Measurements from ENCODE around the gene LRRC8D. TPM values are rescaled to one million over a fixed set of nuclear protein-coding genes. Genes with fewer than 3 reads are reported as not detected.

The LRRC8D gene
- total RNA-seq, 1 experiment from 2014 or later = 37.2 TPM

DNA sequence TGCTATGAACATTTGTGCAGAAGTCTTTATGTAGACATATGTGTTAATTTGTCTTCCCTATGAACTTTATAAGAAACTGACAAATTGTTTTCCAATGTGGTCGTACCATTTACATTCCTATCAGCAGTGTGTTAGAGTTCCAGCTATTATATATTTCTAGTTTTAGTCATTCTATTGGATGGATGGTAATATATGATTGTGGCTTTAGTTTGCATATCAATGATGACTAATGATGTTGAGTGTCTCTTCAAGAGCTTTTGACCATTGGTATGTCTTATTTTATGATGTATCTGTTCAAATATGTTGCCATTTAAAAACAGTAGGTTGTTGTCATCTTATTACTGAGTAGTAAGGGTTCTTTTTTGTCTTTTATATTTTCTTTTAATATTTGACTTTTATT is 157.9 kb downstream of the LRRC8D start:
- Histone ChIP-seq H3K79me1 (ENCODE audit: insufficient read depth, low read depth, low read length, poor library complexity, severe bottlenecking) (no peaks in the 10 kb centered on the region), H3K79me2 (ENCODE audit: insufficient read depth, low read length) (no peaks in the 10 kb centered on the region), H2BK15ac (ENCODE audit: low read depth, low read length) (no peak overlapping the region), H2AFZ (ENCODE audit: low read length) (no peak overlapping the region), H3K23me2 (ENCODE audit: insufficient read length, low read depth, low read length, poor library complexity, severe bottlenecking) (no peaks in the 10 kb centered on the region), H2BK5ac (ENCODE audit: insufficient read length, low read length) (no peak overlapping the region), H4K8ac (replicated peaks; ENCODE audit: insufficient read length, low read depth, low read length) (no peak overlapping the region), H3K9me3 (ENCODE audit: control insufficient read depth, low read depth, low read length) (no peaks in the 10 kb centered on the region), H2BK20ac (ENCODE audit: low read depth, low read length, poor library complexity, severe bottlenecking) (no peak overlapping the region), H3K14ac (ENCODE audit: insufficient read depth, low read length) (no peak overlapping the region), H2AK5ac (ENCODE audit: insufficient read length, low read length) (no peak overlapping the region), H3K27ac (ENCODE audit: insufficient read length, low read depth, low read length) (no peak overlapping the region), H3K23ac (ENCODE audit: insufficient read length, low read depth, low read length) (no peak overlapping the region), H2BK12ac (ENCODE audit: insufficient read length, low read depth, low read length) (no peak overlapping the region), H4K5ac (ENCODE audit: insufficient read length, low read depth, low read length) (no peak overlapping the region), H3K9ac (ENCODE audit: extremely low read depth, insufficient read length, low read length) (no peak overlapping the region), H3K56ac (ENCODE audit: insufficient read length, low read depth, low read length) (no peak overlapping the region), H3T11ph (ENCODE audit: low read length) (no peak overlapping the region), H3K18ac (ENCODE audit: insufficient read length, low read depth, low read length) (no peak overlapping the region), H3K4me1 (ENCODE audit: insufficient read depth, low read length) (peaks cover 5% of the 10 kb centered on the region; the same call in 1 of the 2 replicates), H4K91ac (ENCODE audit: insufficient read length, low read depth, low read length) (no peak overlapping the region), H4K20me1 (ENCODE audit: control insufficient read depth, insufficient read depth, insufficient read length) (no peaks in the 10 kb centered on the region), H3K4ac (ENCODE audit: low read depth, low read length) (no peak overlapping the region), H3K4me2 (ENCODE audit: insufficient read depth, insufficient read length, low read length) (no peak overlapping the region), H3K27me3 (ENCODE audit: insufficient read depth, low read length) (no peaks in the 10 kb centered on the region), H2BK120ac (ENCODE audit: low read depth, low read length, poor library complexity, severe bottlenecking) (no peak overlapping the region)
- TF ChIP-seq, protein P1, sequence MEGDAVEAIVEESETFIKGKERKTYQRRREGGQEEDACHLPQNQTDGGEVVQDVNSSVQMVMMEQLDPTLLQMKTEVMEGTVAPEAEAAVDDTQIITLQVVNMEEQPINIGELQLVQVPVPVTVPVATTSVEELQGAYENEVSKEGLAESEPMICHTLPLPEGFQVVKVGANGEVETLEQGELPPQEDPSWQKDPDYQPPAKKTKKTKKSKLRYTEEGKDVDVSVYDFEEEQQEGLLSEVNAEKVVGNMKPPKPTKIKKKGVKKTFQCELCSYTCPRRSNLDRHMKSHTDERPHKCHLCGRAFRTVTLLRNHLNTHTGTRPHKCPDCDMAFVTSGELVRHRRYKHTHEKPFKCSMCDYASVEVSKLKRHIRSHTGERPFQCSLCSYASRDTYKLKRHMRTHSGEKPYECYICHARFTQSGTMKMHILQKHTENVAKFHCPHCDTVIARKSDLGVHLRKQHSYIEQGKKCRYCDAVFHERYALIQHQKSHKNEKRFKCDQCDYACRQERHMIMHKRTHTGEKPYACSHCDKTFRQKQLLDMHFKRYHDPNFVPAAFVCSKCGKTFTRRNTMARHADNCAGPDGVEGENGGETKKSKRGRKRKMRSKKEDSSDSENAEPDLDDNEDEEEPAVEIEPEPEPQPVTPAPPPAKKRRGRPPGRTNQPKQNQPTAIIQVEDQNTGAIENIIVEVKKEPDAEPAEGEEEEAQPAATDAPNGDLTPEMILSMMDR (conservative IDR thresholded peaks at IDR 0.05) = no peak
- Mint-ChIP-seq H3K36me3 (ENCODE audit: insufficient read depth in 1 of 3, low read depth in 3 of 3) (0 out of 7 replicates have a peak, but pooled peaks cover 0 to 1% (median 0%) of the 10 kb centered on the region in 3 experiments), H3K9me3 (no peaks in the 10 kb centered on the region; a peak in 1 of 5 replicates), H3K4me3 (no peak overlapping the region), H3K27me3 (ENCODE audit: low read depth) (no peaks in the 10 kb centered on the region), H3K4me1 (peaks cover 5% of the 10 kb centered on the region in 2 experiments; a peak in 3 of 4 replicates), H3K27ac (no peak overlapping the region)
- WGBS (ENCODE audit: extremely low coverage, insufficient read length, low lambda C conversion rate) = no CpG with 5 or more reads among the region's 1 CpG
- DNase-seq = no peak

All from H9 (cell line).